HG02973 (cell line): ENCODE data around the gene TTLL4.

Experiments
- ATAC-seq: cut with Tn5 transposase; IDR thresholded peaks from one replicate; pipeline ENCODE4 v1.9.1; 2021; ENCODE audit warnings: moderate library complexity; ENCODE audit not compliant: unreplicated experiment

Gene TTLL4

DNA sequence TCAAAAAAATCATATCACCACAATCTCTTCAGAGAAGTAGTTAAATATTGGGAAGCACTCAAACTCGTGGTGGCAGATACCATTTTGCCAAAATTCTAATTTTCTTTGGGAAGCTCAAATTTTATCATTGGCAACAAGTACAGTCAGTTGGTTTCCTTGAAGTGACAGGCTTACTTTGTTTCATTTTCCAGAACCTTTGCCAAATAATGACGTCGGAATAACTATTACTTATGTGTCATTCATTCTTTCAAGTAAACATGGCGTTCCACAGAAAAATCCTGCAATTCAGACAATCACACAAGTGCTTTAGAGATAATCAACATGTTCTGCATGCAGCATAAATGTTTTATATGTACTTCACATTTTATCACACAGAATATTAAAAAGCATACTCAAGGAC, 5.4 kb downstream of the TTLL4 start:
- ATAC-seq, result no peak

DNA sequence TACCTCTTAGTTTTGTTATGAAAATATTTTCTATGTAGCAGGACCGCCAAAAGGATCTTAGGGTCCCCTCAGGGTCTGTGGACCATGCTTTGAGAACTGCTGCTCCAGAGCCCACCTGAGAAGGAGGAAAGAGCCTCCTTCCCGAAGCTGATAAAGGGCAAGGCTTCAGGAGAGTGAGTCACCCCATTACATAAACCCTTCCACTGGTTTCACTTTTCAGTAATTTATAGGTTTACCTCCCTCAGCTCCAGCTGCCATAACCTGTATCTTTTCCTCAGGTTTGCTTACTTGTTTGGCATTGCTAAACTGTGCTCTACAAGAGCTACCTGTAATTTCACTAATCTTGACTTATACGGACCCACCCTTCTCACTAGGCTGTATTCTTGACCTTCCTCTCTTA, 6.6 kb downstream of the TTLL4 start:
- no peak for ATAC-seq

DNA sequence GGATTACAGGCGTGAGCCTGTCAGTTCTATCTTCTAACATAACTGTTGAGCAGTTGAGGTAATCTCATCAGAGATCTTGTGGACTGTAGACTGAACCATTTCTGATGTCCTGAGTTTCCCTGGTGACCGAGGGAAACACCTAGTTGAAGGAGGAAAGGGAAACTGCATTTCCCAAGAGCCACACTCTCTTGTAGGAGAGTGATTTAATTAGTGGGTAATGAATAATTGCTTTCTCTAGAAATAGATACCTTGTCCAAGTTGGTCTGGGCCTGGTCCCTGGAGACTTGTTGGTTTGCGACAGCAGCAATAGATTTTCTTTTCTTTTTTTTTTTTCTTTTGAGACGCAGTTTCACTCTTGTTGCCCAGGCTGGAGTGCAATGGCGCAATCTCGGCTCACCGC, 7.4 kb downstream of the TTLL4 start:
- ATAC-seq, result no peak

DNA sequence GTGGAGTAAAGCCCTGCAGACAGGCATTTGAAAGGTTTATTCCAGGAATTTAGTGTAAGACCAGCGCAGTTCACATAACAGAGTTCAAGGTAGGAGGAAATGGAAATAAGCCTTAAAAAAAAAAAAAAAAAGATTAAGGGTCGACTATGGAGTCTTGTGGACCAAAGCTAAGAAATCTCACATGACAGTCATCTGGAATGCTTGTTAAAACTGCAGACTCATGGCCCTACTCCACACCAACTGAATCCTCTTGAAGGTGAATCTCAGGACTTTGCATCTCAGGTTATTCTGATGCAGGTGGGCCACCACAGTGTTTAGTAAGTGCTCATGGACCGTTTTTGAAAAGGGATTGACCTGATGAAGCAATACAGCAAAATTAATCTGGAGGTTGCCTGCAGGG, 8.8 kb downstream of the TTLL4 start:
- ATAC-seq, result no peak

DNA sequence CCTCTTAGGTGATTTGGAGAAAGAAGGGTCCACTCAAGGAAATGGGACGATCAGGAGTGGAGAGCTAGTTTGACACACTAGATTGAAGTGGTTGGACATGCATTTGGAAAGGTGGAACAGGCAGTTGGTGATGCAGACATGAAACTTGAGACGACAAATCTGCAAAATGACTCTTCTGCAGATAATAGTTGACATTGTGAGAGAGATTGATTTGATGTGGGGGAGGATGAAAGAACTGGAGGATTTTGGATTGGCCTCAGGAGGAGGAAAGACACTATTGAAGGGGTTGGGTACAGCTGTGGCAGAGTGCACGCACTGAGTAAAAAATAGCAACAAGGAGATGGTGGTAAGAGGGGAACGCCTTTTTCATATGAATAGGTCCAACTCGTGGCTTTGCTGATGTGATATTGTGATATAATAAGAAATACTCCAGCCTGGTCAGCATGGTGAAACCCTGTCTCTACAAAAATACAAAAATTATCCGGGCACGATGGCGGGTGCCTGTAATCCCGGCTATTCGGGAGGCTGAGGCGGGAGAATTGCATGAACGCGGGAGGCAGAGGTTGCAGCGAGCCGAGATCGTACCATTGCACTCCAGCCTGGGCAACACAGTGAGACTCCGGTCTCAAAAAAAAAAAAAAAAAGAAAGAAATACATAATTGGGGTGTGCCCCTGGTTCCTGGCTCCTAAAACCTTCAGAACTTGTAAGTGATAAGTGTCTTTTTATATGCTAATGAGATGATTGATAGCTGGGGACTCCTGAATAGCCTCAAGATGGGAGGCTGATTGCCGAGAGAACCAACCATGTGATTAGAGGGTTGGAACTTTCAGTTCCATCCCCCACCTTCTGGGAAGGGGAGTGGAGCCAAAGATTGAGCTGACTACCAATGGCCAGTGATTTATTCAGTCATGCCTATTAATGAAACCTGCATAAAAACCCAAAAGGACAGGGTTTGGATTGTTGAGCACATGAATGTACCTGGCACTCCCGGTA, 9.7 kb downstream of the TTLL4 start:
- ATAC-seq, result no peak

DNA sequence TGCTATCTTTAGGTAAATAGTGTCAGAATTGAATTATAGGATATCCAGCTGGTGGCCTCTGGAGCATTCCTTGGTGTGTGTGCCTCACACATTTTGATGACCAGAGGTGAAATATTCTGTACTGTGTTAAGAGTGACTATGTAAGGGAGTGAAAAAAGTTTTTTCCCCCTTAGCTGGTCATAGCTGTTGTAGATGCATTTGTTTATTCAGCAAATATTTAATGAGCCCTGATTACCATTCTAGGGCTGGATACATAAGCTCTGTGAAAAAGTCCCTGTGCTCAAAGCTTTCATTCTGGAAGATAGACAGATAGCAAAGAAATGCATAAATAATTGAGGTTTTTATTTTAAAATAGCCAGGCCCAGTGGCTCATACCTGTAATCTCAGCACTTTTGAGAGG, 10.9 kb downstream of the TTLL4 start:
- ATAC-seq, result no peak

DNA sequence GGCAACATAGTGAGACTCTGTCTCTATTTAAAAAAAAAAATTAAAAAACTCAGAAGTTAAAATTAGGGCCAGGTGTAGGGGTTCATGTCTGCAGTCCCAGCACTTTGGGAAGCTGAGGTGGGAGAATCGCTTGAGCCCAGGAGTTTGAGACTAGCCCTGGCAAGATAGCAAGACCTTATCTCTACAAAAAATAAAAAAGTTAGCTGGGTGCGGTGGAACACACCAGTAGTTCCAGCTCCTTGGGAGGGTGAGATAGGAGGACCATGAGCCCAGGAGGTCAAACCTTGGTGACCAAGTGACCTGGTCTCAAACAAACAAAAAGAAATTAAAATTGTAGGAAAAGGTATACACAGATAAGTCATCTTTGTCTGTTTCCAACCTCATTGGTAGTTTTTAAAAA, 11.3 kb downstream of the TTLL4 start:
- no peak for ATAC-seq

DNA sequence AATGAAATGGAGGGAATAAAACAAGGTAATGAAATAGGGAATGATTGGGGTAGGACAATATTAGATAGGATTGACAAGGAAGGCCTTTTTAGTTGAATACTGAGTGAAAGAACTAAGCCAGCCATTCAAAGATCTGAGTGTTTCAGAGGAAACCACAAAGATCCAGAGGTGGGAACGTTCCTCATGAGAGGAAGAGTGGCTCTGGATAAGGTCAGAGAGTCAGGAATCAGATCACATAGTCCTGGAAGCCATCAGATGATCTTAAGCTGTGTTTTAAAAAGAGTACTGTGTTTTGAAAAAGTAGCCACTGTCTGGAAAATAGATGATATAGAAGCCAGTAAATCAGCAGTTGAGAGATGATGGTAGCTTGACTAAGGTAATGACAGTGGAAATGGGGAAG, 11.8 kb downstream of the TTLL4 start:
- no peak for ATAC-seq

DNA sequence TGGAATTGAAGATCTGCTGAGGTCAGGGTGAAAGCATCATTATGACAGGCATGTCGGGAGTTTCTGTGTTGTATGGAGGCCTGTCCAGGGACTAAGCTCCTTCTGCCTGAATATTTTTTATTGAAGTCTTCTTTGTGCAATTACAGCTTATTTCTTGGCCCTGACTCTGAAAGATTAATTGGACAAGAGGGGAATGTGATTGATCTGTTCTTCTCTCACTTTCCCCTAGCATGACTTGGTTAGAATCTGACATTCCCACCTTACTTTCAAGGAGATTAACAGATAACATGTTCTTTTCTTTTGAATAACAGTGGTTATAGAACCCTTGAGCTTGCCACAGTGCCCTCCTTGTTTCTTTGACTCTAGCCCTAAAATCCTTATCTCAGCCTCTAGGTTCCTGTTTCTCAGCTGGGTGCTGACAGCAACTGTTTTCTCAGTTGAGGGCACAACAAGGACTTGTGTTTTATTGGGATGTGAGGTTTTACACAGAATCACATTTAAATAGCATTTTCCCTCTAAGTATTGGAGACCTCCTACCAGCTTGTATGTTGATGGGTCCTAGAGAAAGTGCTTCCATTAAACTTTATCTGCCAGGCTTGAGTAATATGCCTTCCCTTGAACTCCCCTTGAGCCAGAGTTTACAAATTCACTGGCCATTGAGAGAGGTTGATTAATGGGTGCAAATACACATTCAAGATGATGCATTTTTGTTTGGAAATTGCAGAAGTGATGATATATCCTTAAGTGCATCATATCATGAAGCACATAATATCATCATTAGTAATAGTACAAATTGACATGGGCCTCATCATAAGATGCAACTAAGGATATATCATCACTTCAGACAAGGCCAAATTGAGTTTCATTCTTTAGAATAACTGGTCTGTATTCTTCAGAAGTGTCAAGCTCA, 12.5 kb downstream of the TTLL4 start:
- ATAC-seq, result no peak

DNA sequence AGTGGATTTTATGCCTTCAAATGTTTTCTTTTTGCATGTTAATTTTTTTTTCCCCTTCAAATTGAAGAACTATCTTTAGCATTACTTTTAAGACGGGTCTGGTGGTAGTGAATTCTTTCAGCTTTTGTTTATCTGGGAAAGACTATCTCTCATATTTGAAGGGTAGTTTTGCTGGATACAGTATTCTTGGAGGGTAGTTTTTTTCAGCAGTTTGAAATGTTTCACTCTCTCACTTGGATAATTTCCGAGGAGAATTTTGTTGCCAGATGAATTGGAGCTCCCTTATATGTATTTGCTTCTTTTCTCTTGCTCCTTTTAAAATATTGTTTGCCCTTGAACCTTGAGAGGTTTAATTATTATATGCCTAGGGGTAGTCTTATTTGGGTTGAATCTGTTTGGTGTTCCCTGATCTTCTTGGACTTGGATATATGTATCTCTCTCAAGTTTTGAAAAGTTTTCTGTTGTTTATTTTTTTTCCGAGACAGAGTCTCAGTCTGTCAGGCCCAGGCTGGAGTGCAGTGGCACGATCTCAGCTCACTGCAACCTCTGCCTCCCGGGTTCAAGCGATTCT, 15.5 kb downstream of the TTLL4 start:
- ATAC-seq, result no peak

DNA sequence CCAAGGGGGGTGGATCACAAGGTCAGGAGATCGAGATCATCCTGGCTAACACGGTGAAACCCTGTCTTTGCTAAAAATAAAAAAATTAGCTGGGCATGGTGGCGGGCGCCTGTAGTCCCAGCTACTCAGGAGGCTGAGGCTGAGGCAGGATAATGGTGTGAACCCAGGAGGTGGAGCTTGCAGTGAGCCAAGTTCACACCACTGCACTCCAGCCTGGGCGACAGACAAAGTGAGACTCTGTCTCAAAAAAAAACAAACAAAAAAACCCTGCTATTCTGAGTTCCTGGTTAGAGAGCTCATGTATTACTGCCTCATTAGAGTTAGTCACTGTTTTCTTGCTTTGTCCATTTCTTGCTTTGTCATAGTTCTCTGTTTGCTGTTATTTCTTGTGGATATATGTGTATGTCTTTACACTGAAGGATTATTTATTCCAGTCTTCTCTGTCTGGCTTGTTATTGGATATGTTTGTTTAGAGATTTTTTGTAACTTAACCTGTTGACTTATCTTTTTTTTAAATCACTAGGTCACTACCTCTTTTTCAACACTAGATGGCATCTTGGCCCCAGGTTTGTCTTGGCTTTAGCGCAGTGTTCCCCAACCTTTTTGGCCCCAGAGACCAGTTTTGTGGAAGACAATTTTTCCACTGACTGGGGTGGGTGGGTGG, 17.0 kb downstream of the TTLL4 start:
- no peak for ATAC-seq

DNA sequence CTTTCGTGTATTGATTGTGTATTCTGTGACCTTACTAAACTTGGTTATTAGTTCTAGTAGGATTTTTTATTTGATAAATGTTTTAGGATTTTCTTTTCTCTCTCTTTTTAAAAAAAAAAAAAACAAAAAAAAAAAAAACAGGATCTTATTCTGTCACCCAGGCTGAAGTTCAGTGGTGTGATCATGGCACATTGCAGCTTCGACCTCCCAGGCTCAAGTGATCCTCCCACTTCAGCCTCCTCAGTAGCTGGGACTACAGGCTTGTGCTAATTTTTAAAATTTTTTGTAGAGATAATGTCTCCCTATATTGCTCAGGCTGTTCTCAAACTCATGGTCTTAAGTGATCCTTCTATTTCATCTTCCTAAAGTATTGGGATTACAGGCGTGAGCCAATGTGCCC, 19.0 kb downstream of the TTLL4 start:
- ATAC-seq, result no peak

DNA sequence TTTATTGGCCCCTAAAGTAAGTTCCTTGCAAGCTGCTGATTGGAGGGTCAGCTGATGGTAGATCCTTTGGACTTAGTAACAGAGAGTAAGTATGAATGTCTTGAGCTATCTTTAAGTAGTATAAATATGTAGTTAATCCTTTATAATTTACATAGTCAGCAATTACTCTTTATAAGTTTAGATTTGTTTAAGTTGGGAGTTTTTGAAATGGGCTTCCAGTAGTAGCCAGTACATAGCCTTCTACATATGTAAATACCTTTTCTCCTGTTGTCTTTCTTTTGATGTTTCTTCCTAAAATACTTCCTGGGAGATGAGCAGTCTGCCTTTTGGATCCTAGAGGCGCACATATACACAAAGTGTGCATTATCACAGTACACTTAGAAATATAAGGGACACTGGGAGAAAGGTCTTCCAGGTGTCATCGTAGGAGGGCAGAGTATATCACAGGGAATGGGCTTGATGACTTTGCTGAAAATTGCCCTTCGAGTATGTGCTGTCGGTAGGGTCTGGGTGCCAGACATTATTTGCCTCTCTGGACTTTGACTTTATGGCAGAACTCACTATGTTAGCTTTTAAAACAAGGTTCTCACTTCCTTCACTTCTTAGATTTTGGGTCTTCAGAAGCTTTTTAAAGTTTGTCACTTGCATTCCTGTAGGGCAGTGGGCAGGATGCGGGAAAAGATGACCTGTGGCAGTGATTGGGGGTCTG, 21.6 kb downstream of the TTLL4 start:
- no peak for ATAC-seq

DNA sequence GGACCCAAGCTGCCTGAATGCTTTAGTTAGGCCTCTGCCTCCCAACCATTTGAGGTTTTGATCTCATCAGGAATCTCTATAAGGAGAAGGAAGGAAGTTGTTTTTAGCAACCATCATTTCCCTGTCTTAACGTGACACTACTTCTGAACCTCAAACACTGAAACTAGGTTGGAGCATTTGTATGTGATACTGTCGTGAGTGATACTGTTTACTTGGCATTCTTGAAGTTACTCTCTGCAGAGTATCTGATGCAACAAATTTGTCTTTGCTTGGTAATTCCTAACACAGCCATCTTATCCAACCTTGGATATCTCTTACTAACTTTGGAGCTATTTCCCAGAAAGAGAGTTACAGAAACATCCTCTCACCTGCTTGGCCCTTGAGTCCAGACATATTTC, 22.1 kb downstream of the TTLL4 start:
- no peak for ATAC-seq

DNA sequence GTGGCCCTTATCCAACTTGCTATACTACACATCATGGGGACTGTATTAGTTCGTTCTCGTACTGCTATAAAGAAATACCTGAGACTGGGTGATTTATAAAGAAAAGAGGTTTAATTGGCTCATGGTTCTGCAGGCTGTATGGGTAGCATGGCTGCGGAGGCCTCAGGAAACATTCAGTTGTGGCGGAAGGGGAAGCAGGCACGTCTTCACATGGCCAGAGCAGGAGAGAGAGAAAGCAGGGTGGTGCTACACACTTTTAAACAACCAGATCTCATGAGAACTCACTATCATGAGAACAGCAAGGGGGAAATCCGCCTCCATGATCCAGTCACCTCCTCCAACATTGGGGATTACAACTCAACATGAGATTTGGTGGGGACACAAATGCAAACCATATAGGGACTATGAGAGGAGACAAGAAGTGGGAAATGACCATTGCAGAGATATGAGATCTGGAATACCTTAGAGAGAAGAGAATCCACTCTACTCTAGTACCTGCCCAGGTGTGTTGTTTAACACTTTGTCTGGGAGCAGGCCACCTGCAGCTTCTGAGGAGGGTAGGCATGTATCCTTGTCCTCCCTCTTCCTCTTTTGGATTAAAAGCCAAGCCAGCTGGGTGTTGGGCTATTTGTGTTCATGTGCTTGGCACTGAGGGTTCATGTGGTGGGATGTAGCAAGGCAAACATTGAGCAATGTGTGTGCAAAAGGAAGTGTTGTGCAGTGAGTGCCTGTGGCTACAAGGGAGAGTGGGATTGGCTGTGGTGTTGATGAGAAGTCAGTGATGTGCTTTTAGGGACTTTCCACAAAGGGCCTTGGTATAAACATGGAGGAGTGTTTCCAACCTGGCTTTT, 22.8 kb downstream of the TTLL4 start:
- no peak for ATAC-seq

DNA sequence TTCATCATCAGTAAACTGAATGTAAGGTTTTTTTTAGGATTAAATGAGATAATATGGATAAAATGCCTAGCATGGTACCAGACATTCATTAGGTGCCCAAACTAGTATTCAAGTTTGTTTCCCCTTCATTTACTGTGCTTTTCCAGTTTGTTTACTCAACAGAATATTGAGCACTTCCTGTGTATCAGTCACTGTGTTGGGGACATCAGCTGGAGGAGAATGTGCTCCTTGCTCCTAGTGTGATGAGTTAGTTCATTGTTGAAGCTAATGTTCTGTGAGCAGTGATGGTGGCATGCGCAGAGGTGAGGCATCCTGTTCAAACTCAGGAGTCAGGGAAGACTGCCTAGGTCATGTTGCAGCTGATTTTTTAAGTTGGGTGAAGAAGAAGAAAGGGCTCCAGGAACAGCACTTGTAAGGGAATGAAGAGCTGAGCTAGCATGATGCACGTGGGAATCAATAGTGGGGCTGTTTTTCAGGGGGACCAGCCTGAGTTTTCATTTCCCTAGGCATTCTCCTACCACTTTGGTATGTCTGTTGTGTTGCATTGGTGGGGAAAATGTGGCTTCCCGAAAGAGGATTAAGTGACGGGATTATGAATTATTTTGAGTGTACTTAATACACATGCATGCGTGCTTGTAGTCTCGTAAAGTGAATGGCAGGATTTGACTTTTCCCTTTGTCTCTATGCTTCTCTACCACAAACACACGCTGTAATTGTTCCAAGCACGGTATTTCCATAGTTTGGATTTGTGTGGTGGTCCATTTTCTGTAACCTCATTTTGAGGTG, 23.7 kb downstream of the TTLL4 start:
- ATAC-seq, result no peak

DNA sequence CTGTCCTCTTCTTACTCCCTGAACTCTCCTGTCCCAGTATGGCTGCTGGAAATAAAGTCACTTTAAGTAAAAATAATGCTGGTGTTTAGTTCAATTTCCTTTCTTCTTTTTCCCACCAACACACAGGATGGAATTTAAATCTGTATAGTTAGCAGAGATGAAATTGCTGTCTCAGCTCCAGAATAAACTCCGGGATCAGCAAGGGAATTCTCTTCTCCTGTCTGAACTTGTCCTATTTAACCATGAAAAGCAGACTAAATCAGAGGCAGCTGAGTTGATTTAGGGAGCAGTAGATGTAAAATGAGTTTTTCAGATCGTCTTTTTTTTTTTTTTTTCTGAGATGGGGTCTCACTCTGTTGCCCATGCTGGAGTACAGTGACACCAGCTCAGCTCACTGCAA, 25.9 kb downstream of the TTLL4 start:
- no peak for ATAC-seq

DNA sequence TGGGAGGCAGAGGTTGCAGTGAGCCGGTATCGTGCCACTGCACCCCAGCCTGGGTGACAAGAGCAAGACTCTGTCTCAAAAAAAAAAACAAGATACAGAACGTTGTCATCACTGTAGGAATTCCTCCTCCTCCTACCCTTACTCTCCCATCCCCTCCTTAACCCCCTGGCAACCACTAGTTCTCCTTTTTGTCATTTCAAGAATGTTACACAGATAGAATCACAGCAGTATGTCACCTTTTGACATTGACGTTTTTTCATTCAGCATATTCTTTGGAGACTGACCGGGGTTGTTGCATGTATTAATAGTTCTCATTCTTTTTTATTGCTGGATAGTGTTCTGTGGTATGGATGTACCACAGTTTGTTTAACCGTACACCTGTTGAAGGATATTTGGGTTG, 32.4 kb downstream of the TTLL4 start:
- ATAC-seq, result peak; percentile 68

DNA sequence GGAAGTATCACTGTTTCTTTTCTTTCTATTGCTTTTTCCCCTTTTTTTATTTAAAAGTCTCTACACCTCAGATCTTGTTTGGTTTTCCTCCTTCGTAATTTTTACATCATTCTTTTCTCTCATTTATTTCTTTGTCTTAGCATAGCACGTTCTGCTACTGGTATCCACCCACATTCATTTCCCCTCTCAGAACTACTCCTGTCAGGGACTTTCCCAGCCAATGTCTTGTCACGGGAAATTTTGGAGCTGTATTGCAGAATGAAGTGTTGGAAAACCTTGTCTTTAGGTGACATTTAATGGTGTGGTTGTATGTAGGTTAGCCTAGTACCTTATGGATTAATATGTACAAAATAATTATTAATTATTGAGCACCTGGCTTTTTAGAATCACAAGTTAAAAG, 34.0 kb downstream of the TTLL4 start:
- ATAC-seq, result no peak
